GM12873 (cell line): ENCODE data around the gene PTPN1.

Source experiments
- CTCF ChIP-seq: IDR thresholded peaks from 2 replicates; pipeline ENCODE4 v1.5.1; 2012; ENCODE audit warnings: low read depth, mild to moderate bottlenecking, moderate library complexity, low read length, control low read depth; ENCODE audit not compliant: insufficient read depth; ENCODE audit errors: missing control alignments

The PTPN1 gene

DNA sequence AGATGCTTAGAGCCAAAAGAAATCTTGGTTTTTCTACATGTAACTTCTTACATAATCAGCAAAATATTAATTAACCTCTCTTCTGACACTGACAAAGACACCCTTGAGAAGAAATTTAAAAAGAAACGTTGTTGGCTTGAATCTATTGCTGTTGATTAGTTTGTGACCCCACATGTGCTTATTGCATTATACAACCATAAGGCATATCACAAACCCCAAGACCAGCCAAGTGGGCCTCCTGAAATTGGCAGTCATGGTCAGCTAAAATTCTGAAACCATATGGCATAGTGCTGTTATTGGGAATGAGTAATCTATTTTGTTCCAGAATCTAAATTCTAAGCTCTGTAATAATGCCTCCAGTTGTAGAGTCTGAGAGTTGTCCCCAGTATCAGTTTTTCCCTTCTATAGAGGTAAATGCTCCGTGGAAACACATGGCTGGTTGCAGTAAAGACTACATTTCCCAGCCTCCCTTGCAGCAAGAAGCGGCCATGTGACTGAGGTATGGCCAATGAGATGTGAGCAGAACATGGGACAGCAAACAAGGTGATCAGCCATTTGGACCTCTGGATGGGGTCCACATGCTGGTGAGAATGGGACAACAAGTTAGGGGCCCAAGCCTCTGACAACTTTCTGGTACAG is 42.3 kb upstream of the PTPN1 start:
- TF ChIP-seq CTCF = no peak

- no peak for TF ChIP-seq CTCF
Measured at GRCh38 chr20:50468378-50468798, 41.8 kb upstream of the PTPN1 start.

- TF ChIP-seq CTCF = no peak
Measured at GRCh38 chr20:50469176-50469723, 40.9 kb upstream of the PTPN1 start.

DNA sequence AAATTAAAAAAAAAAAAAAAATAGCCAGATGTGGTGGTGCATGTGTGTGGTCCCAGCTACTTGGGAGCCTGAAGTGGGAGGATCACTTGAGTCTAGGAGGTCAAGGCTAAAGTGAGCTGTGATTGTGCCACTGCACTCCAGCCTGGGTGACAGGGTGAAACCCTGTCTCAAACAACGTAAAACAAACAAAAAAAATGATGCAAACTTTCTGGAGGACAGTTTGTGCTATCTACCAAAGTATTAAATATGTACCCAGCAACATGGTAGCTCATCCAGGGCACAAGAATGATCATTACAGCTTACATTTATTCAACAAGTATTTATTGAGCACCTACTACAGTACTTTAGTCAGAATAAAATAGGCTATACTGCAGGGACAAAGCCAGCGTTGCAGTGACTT is 40.4 kb upstream of the PTPN1 start:
- no peak for TF ChIP-seq CTCF

- no peak for TF ChIP-seq CTCF
Measured at GRCh38 chr20:50470264-50470858, 39.8 kb upstream of the PTPN1 start.

DNA sequence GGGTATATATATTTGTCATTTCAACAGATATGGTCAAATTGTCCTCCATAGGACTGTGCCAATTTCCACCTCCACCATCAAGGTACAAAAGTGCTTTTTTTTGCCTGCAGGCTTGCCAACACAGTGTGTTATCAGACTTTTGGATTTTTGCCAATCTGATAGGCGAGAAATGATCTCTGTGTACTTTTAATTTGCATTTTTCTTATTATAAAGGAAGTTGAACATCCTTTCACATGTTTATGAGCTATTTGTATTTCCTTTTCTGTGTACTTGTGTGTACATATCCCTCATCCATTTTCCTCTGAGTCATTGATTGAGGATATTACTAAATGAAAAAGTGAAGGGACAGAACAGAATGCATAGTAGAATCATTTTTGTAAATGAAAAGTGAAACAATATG is 39.0 kb upstream of the PTPN1 start:
- TF ChIP-seq CTCF = no peak

DNA sequence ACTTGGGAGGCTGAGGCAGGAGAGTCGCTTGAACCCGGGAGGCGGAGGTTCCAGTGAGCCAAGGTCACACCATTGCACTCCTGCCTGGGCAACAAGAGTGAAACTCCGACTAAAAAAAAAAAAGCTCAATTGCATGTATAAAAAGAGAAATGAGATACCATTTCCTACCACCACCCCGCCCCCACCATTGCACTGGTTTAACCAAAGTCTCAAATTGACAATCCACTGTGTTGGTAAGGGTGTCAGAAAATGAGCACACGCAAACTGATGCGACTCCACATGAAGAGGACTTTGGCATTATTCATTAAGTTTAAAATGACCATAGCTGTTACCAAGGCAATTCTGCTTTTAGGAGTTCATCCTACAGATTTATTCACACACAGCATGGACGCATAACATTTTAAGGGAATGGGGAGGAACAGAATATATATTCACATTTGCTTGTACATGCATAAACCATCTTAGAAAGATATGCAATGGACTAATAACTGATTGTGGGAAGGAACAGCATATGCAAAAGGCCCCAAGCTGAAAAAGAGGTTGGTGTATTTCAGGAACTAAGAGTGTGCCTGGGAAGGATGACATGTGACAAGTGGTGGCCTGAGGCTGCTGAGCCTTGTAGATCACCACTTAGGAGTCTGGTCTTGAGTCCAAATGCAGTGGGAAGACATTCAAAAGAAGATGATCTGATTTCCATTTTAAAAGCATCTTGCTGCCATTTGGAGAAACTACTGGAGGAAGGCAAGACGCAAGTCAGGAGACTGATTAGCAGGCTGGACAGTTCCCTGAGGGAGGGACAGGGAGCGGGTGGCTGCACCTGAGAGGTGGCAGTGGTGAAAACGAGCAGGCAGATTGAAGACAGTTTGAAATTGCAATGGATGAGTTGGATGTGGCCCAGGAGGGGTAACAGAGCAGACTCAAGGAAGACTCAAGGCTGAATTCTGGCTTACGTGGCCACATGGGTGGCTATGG is 37.2 kb upstream of the PTPN1 start:
- no peak for TF ChIP-seq CTCF
